Neuronal stem cell (in vitro differentiated cells): ENCODE data around the gene AKIRIN1.
"Not testable (repeated sequence)": the region's sequence is repeated elsewhere in the genome, so short reads cannot be mapped to it uniquely, and the experiment has no call there.

Source experiments
- DNase-seq: peaks from one replicate; pipeline ENCODE4 v3.0.0-alpha.2; 2013; ENCODE audit warnings: low spot score
- H2AFZ ChIP-seq: one replicate; pipeline ENCODE4 v1.6.1; 2013; ENCODE audit warnings: mild to moderate bottlenecking, low read length, inconsistent platforms
- H2AK5ac ChIP-seq: 2 replicates; pipeline ENCODE4 v1.6.1; 2013; ENCODE audit warnings: low read depth, mild to moderate bottlenecking, inconsistent platforms, low read length, moderate library complexity, mixed read lengths
- H2BK120ac ChIP-seq: 2 replicates; pipeline ENCODE4 v1.6.1; 2013; ENCODE audit warnings: low read depth, mild to moderate bottlenecking, inconsistent platforms, low read length, moderate library complexity, mixed read lengths
- H2BK12ac ChIP-seq: one replicate; pipeline ENCODE4 v1.6.1; 2013; ENCODE audit warnings: low read length, inconsistent platforms
- H2BK15ac ChIP-seq: 2 replicates; pipeline ENCODE4 v1.6.1; 2013; ENCODE audit warnings: mild to moderate bottlenecking, low read length, inconsistent platforms, mixed read lengths
- H2BK5ac ChIP-seq: one replicate; pipeline ENCODE4 v1.6.1; 2013; ENCODE audit warnings: inconsistent platforms, mild to moderate bottlenecking, low read length, moderate library complexity
- H3K14ac ChIP-seq: one replicate; pipeline ENCODE4 v1.6.1; 2013; ENCODE audit warnings: low read length, inconsistent platforms
- H3K18ac ChIP-seq: 2 replicates; pipeline ENCODE4 v1.6.1; 2013; ENCODE audit warnings: low read length, inconsistent platforms
- H3K23ac ChIP-seq: 2 replicates; pipeline ENCODE4 v1.6.1; 2013; ENCODE audit warnings: low read depth, mild to moderate bottlenecking, mixed read lengths, low read length, inconsistent platforms; ENCODE audit not compliant: poor library complexity
- H3K27ac ChIP-seq: replicated peaks from 3 replicates; pipeline ENCODE4 v1.5.1; 2013; ENCODE audit warnings: low read length, inconsistent platforms
- H3K27me3 ChIP-seq, 3 experiments: 2 replicates each; pipeline ENCODE4 v1.6.1; 2013; ENCODE audit warnings: low read length in 3 of 3, mild to moderate bottlenecking in 2 of 3, inconsistent platforms in 1 of 3, low read depth in 1 of 3, mixed read lengths in 1 of 3, moderate library complexity in 1 of 3; ENCODE audit not compliant: control insufficient read depth in 3 of 3, insufficient read depth in 3 of 3
- H3K36me3 ChIP-seq, 2 donors: replicated peaks in 1 of 2; 2 replicates each; pipeline ENCODE4 v1.6.1; 2013; ENCODE audit warnings: low read length in 2 of 2; ENCODE audit not compliant: control insufficient read depth in 2 of 2, insufficient read depth in 2 of 2
- H3K4ac ChIP-seq: 2 replicates; pipeline ENCODE4 v1.6.1; 2013; ENCODE audit warnings: inconsistent platforms, mild to moderate bottlenecking, low read length, moderate library complexity
- H3K4me1 ChIP-seq, 2 donors: 1 replicate in 1 of 2; 2 replicates in 1 of 2; pipeline ENCODE4 v1.6.1; 2013; ENCODE audit warnings: low read length in 2 of 2, low read depth in 1 of 2; ENCODE audit not compliant: control insufficient read depth in 2 of 2, insufficient read depth in 1 of 2
- H3K4me2 ChIP-seq: one replicate; pipeline ENCODE4 v1.6.1; 2013; ENCODE audit warnings: mild to moderate bottlenecking, low read length, inconsistent platforms; ENCODE audit not compliant: insufficient read depth, poor library complexity, severe bottlenecking
- H3K4me3 ChIP-seq, 2 donors: 2 replicates each; pipeline ENCODE4 v1.5.1; 2013; ENCODE audit warnings: low read length in 2 of 2, mild to moderate bottlenecking in 2 of 2, inconsistent platforms in 1 of 2, moderate library complexity in 1 of 2
- H3K79me1 ChIP-seq: one replicate; pipeline ENCODE4 v1.6.1; 2013; ENCODE audit warnings: low read depth, mild to moderate bottlenecking, inconsistent platforms, low read length, moderate library complexity
- H3K9ac ChIP-seq: one replicate; pipeline ENCODE4 v1.6.1; 2013; ENCODE audit warnings: mild to moderate bottlenecking, low read depth, low read length, inconsistent platforms; ENCODE audit not compliant: poor library complexity
- H3K9me3 ChIP-seq, 2 donors: replicated peaks in 1 of 2; 2 replicates each; pipeline versions ENCODE3 to v1.6.1; 2013; ENCODE audit warnings: low read length in 2 of 2, mild to moderate bottlenecking in 2 of 2, inconsistent platforms in 1 of 2, low read depth in 1 of 2, mixed read lengths in 1 of 2, moderate library complexity in 1 of 2; ENCODE audit not compliant: control insufficient read depth in 2 of 2, insufficient read depth in 1 of 2
- H4K8ac ChIP-seq: one replicate; pipeline ENCODE4 v1.6.1; 2013; ENCODE audit warnings: low read depth, mild to moderate bottlenecking, inconsistent platforms, low read length, moderate library complexity
- H4K91ac ChIP-seq: one replicate; pipeline ENCODE4 v1.6.1; 2013; ENCODE audit warnings: low read length, low read depth, mild to moderate bottlenecking, inconsistent platforms; ENCODE audit not compliant: poor library complexity
- WGBS, 2 donors: extraction: QIAGEN DNeasy Blood & Tissue Kit; methylation state at CpG; one replicate each; pipeline ENCODE4 v1.1.7; 2013; ENCODE audit warnings: missing lambda C conversion rate in 2 of 2, mixed read lengths in 1 of 2; ENCODE audit not compliant: insufficient read length in 2 of 2, insufficient replicate concordance in 1 of 2; ENCODE audit errors: extremely low coverage in 2 of 2; 5-methylcytosine and 5-hydroxymethylcytosine counted together

The AKIRIN1 gene

GRCh38 chr1:38962113-38962512 lies 29.0 kb upstream of the AKIRIN1 start:
- H3K14ac ChIP-seq, result no peak overlapping the region
- no peak overlapping the region for H2BK5ac ChIP-seq
- H3K9ac ChIP-seq, result no peak overlapping the region
- no peak overlapping the region for H3K4ac ChIP-seq
- no peak overlapping the region for H4K91ac ChIP-seq
- H3K36me3 ChIP-seq, result no peaks in the 10 kb centered on the region
- no peak overlapping the region for H2BK120ac ChIP-seq
- no peak overlapping the region for H3K4me3 ChIP-seq
- H2AFZ ChIP-seq, result no peak overlapping the region
- H2AK5ac ChIP-seq, result no peak overlapping the region
- H3K4me2 ChIP-seq, result no peak overlapping the region
- no peak overlapping the region for H3K18ac ChIP-seq
- no peaks in the 10 kb centered on the region for H3K4me1 ChIP-seq
- H3K79me1 ChIP-seq, result no peaks in the 10 kb centered on the region
- no peak overlapping the region for H2BK15ac ChIP-seq
- no peak overlapping the region for H4K8ac ChIP-seq
- no peak overlapping the region for H3K27ac ChIP-seq
- H2BK12ac ChIP-seq, result no peak overlapping the region
- no CpG with 5 or more reads among the region's 3 CpGs for WGBS, 2 donors
- H3K27me3 ChIP-seq, result peaks cover 0 to 3% (median 0%) of the 10 kb centered on the region in 3 experiments
- no peak overlapping the region for H3K23ac ChIP-seq
- no peak for DNase-seq
- no peaks in the 10 kb centered on the region for H3K9me3 ChIP-seq

GRCh38 chr1:38962560-38962959 lies 28.5 kb upstream of the AKIRIN1 start:
- no peak overlapping the region for H2BK12ac ChIP-seq
- no peak overlapping the region for H2AK5ac ChIP-seq
- no peaks in the 10 kb centered on the region for H3K79me1 ChIP-seq
- no CpG with 5 or more reads among the region's 7 CpGs for WGBS, 2 donors
- no peaks in the 10 kb centered on the region for H3K9me3 ChIP-seq
- no peak overlapping the region for H3K27ac ChIP-seq
- no peak overlapping the region for H3K18ac ChIP-seq
- H3K4me2 ChIP-seq, result no peak overlapping the region
- H4K8ac ChIP-seq, result no peak overlapping the region
- no peak overlapping the region for H3K23ac ChIP-seq
- DNase-seq, result no peak
- H3K36me3 ChIP-seq, result no peaks in the 10 kb centered on the region
- no peak overlapping the region for H2BK120ac ChIP-seq
- no peak overlapping the region for H3K4me3 ChIP-seq
- H3K4ac ChIP-seq, result no peak overlapping the region
- no peak overlapping the region for H2BK5ac ChIP-seq
- H3K4me1 ChIP-seq, result no peaks in the 10 kb centered on the region
- no peak overlapping the region for H3K14ac ChIP-seq
- H2BK15ac ChIP-seq, result no peak overlapping the region
- H3K27me3 ChIP-seq, result peaks cover 0 to 3% (median 0%) of the 10 kb centered on the region in 3 experiments
- no peak overlapping the region for H4K91ac ChIP-seq
- H3K9ac ChIP-seq, result no peak overlapping the region
- H2AFZ ChIP-seq, result no peak overlapping the region

- Histone ChIP-seq H3K14ac (no peak overlapping the region), H3K27me3 (peaks cover 0 to 3% (median 0%) of the 10 kb centered on the region in 3 experiments), H3K18ac (no peak overlapping the region), H3K4ac (no peak overlapping the region), H3K4me2 (no peak overlapping the region), H2BK5ac (no peak overlapping the region), H2BK15ac (no peak overlapping the region), H3K9ac (no peak overlapping the region), H4K91ac (no peak overlapping the region), H3K27ac (no peak overlapping the region), H4K8ac (no peak overlapping the region), H3K23ac (peak overlapping the region; percentile 2), H2AFZ (no peak overlapping the region), H2BK120ac (no peak overlapping the region), H2BK12ac (no peak overlapping the region), H3K79me1 (no peaks in the 10 kb centered on the region), H2AK5ac (no peak overlapping the region), H3K36me3 (no peaks in the 10 kb centered on the region), H3K4me3 (peak overlapping the region in 1 of 2 donors; percentile 43), H3K9me3 (no peaks in the 10 kb centered on the region), H3K4me1 (no peaks in the 10 kb centered on the region)
- WGBS, 2 donors, result no CpG with 5 or more reads among the region's 3 CpGs
- no peak for DNase-seq
Observed at GRCh38 chr1:38964140-38964548, 26.9 kb upstream of the AKIRIN1 start.

- not testable (repeated sequence) for H3K4me2 ChIP-seq, H3K14ac ChIP-seq, H3K79me1 ChIP-seq, H2AFZ ChIP-seq, H3K4ac ChIP-seq, DNase-seq, H3K4me3 ChIP-seq, H2BK12ac ChIP-seq, H4K8ac ChIP-seq, H4K91ac ChIP-seq, H2BK15ac ChIP-seq, H3K18ac ChIP-seq, H2AK5ac ChIP-seq, H3K9ac ChIP-seq, H3K36me3 ChIP-seq, H3K4me1 ChIP-seq, H3K9me3 ChIP-seq, H3K23ac ChIP-seq, H3K27ac ChIP-seq, H2BK120ac ChIP-seq, H2BK5ac ChIP-seq, H3K27me3 ChIP-seq
- WGBS, 2 donors, result no CpG with 5 or more reads among the region's 6 CpGs
Observed at GRCh38 chr1:38973145-38973544, 17.9 kb upstream of the AKIRIN1 start.
